Trophoblast cell (in vitro differentiated cells and primary cell): ENCODE results near the gene CABYR.

Source experiments
- DNase-seq, 2 donors: peaks; one replicate each; pipeline ENCODE4 v3.0.0-alpha.2; 2016
- H2AFZ ChIP-seq: 2 replicates; pipeline ENCODE4 v1.6.1; 2013; ENCODE audit warnings: low read length, moderate library complexity, mild to moderate bottlenecking; ENCODE audit not compliant: insufficient read depth, poor library complexity
- H2AK5ac ChIP-seq: 2 replicates; pipeline ENCODE4 v1.6.1; 2013; ENCODE audit warnings: mild to moderate bottlenecking, low read length
- H2BK120ac ChIP-seq: 2 replicates; pipeline ENCODE4 v1.6.1; 2013; ENCODE audit warnings: low read length, mild to moderate bottlenecking, moderate library complexity; ENCODE audit not compliant: insufficient read depth, poor library complexity
- H2BK12ac ChIP-seq: 2 replicates; pipeline ENCODE4 v1.6.1; 2013; ENCODE audit warnings: mild to moderate bottlenecking, low read length, moderate library complexity
- H2BK5ac ChIP-seq: 2 replicates; pipeline ENCODE4 v1.6.1; 2013; ENCODE audit warnings: low read length, low read depth, moderate library complexity, mild to moderate bottlenecking; ENCODE audit not compliant: poor library complexity
- H3K14ac ChIP-seq: 2 replicates; pipeline ENCODE4 v1.6.1; 2013; ENCODE audit warnings: mild to moderate bottlenecking, low read length
- H3K18ac ChIP-seq: 2 replicates; pipeline ENCODE4 v1.6.1; 2013; ENCODE audit warnings: mild to moderate bottlenecking, low read length
- H3K23ac ChIP-seq: 2 replicates; pipeline ENCODE4 v1.6.1; 2013; ENCODE audit warnings: low read length
- H3K27ac ChIP-seq: 2 replicates; pipeline ENCODE4 v1.5.1; 2013; ENCODE audit warnings: low read depth, mild to moderate bottlenecking, inconsistent platforms, low read length, moderate library complexity
- H3K27me3 ChIP-seq: 2 replicates; pipeline ENCODE4 v1.6.1; 2013; ENCODE audit warnings: inconsistent platforms, mild to moderate bottlenecking, low read length, moderate library complexity; ENCODE audit not compliant: insufficient read depth
- H3K36me3 ChIP-seq, 2 experiments: 1 replicate in 1 of 2; 2 replicates in 1 of 2; pipeline ENCODE4 v1.6.1; 2013; ENCODE audit warnings: low read length in 2 of 2, mild to moderate bottlenecking in 2 of 2, moderate library complexity in 1 of 2; ENCODE audit not compliant: insufficient read depth in 2 of 2, control insufficient read depth in 1 of 2
- H3K4ac ChIP-seq: 2 replicates; pipeline ENCODE4 v1.6.1; 2013; ENCODE audit warnings: low read depth, mild to moderate bottlenecking, low read length, moderate library complexity
- H3K4me1 ChIP-seq, 2 experiments: 1 replicate in 1 of 2; 2 replicates in 1 of 2; pipeline ENCODE4 v1.6.1; 2013; ENCODE audit warnings: low read length in 2 of 2, mild to moderate bottlenecking in 2 of 2, moderate library complexity in 1 of 2; ENCODE audit not compliant: insufficient read depth in 2 of 2, control insufficient read depth in 1 of 2
- H3K4me2 ChIP-seq: 2 replicates; pipeline ENCODE4 v1.6.1; 2013; ENCODE audit warnings: inconsistent platforms, mild to moderate bottlenecking, low read length, moderate library complexity
- H3K4me3 ChIP-seq: 2 replicates; pipeline ENCODE4 v1.5.1; 2013; ENCODE audit warnings: mild to moderate bottlenecking, low read depth, low read length, inconsistent platforms
- H3K79me1 ChIP-seq: one replicate; pipeline ENCODE4 v1.6.1; 2013; ENCODE audit warnings: low read length
- H3K79me2 ChIP-seq: 2 replicates; pipeline ENCODE4 v1.6.1; 2013; ENCODE audit warnings: low read length, mild to moderate bottlenecking; ENCODE audit not compliant: control insufficient read depth, insufficient read depth, poor library complexity
- H3K9ac ChIP-seq: 2 replicates; pipeline ENCODE4 v1.6.1; 2013; ENCODE audit warnings: mild to moderate bottlenecking, low read length
- H3K9me3 ChIP-seq: 2 replicates; pipeline ENCODE4 v1.6.1; 2013; ENCODE audit warnings: low read depth, mild to moderate bottlenecking, control low read depth, inconsistent platforms, low read length; ENCODE audit not compliant: insufficient read depth
- H4K12ac ChIP-seq: 2 replicates; pipeline ENCODE4 v1.6.1; 2013; ENCODE audit warnings: low read depth, mild to moderate bottlenecking, low read length, moderate library complexity
- H4K8ac ChIP-seq: 2 replicates; pipeline ENCODE4 v1.6.1; 2013; ENCODE audit warnings: low read depth, mild to moderate bottlenecking, low read length, moderate library complexity
- H4K91ac ChIP-seq: one replicate; pipeline ENCODE4 v1.6.1; 2013; ENCODE audit warnings: low read depth, mild to moderate bottlenecking, low read length, moderate library complexity
- WGBS: extraction: QIAGEN DNeasy Blood & Tissue Kit; methylation state at CpG from one replicate; pipeline ENCODE4 v1.1.7; 2013; ENCODE audit warnings: missing lambda C conversion rate; ENCODE audit not compliant: insufficient read length, insufficient coverage; ENCODE audit errors: extremely low coverage; 5-methylcytosine and 5-hydroxymethylcytosine counted together

Gene CABYR

GRCh38 chr18:24121625-24122024 is 17.2 kb upstream of the CABYR start:
- H2BK5ac ChIP-seq, result no peak overlapping the region
- no peaks in the 10 kb centered on the region for H3K79me2 ChIP-seq
- no peak for DNase-seq
- no peaks in the 10 kb centered on the region for H3K4me1 ChIP-seq
- no peak overlapping the region for H4K8ac ChIP-seq
- no peak overlapping the region for H3K9ac ChIP-seq
- no peak overlapping the region for H3K14ac ChIP-seq
- no peak overlapping the region for H3K23ac ChIP-seq
- no peak overlapping the region for H2AFZ ChIP-seq
- H3K18ac ChIP-seq, result no peak overlapping the region
- no peak overlapping the region for H3K27ac ChIP-seq
- no peak overlapping the region for H2AK5ac ChIP-seq
- H3K27me3 ChIP-seq, result no peaks in the 10 kb centered on the region
- H3K4me3 ChIP-seq, result no peak overlapping the region
- no peak overlapping the region for H4K12ac ChIP-seq
- no peak overlapping the region for H2BK120ac ChIP-seq
- no peak overlapping the region for H2BK12ac ChIP-seq
- H3K4ac ChIP-seq, result no peak overlapping the region
- no peak overlapping the region for H3K4me2 ChIP-seq
- no peak overlapping the region for H4K91ac ChIP-seq
- WGBS, result no CpG with 5 or more reads among the region's 2 CpGs
- H3K79me1 ChIP-seq, result no peaks in the 10 kb centered on the region
- no peaks in the 10 kb centered on the region for H3K9me3 ChIP-seq
- no peaks in the 10 kb centered on the region for H3K36me3 ChIP-seq

- H3K36me3 ChIP-seq, result no peaks in the 10 kb centered on the region
- no peak for DNase-seq
- no peak overlapping the region for H4K8ac ChIP-seq
- no peaks in the 10 kb centered on the region for H3K27me3 ChIP-seq
- H3K27ac ChIP-seq, result no peak overlapping the region
- H2AK5ac ChIP-seq, result no peak overlapping the region
- no CpG with 5 or more reads among the region's 3 CpGs for WGBS
- no peak overlapping the region for H3K4me2 ChIP-seq
- no peaks in the 10 kb centered on the region for H3K79me1 ChIP-seq
- no peak overlapping the region for H2BK5ac ChIP-seq
- H3K18ac ChIP-seq, result no peak overlapping the region
- H3K23ac ChIP-seq, result no peak overlapping the region
- H2BK120ac ChIP-seq, result no peak overlapping the region
- H2AFZ ChIP-seq, result no peak overlapping the region
- H4K91ac ChIP-seq, result no peak overlapping the region
- no peaks in the 10 kb centered on the region for H3K4me1 ChIP-seq
- H3K14ac ChIP-seq, result no peak overlapping the region
- H3K4me3 ChIP-seq, result no peak overlapping the region
- H3K9me3 ChIP-seq, result no peaks in the 10 kb centered on the region
- no peak overlapping the region for H2BK12ac ChIP-seq
- H3K4ac ChIP-seq, result no peak overlapping the region
- H3K79me2 ChIP-seq, result no peaks in the 10 kb centered on the region
- no peak overlapping the region for H4K12ac ChIP-seq
- no peak overlapping the region for H3K9ac ChIP-seq
Measured at GRCh38 chr18:24126155-24126961, 12.5 kb upstream of the CABYR start.

GRCh38 chr18:24127735-24128134 is 11.1 kb upstream of the CABYR start:
- Histone ChIP-seq H3K9me3 (no peaks in the 10 kb centered on the region), H3K4me3 (no peak overlapping the region), H4K91ac (no peak overlapping the region), H3K36me3 (no peaks in the 10 kb centered on the region), H4K8ac (no peak overlapping the region), H2BK5ac (no peak overlapping the region), H3K79me1 (no peaks in the 10 kb centered on the region), H3K9ac (no peak overlapping the region), H3K4ac (no peak overlapping the region), H2BK120ac (no peak overlapping the region), H3K27me3 (no peaks in the 10 kb centered on the region), H4K12ac (no peak overlapping the region), H3K4me2 (no peak overlapping the region), H3K27ac (no peak overlapping the region), H3K23ac (no peak overlapping the region), H2AFZ (no peak overlapping the region), H3K4me1 (no peaks in the 10 kb centered on the region), H3K14ac (no peak overlapping the region), H3K18ac (no peak overlapping the region), H2BK12ac (no peak overlapping the region), H3K79me2 (no peaks in the 10 kb centered on the region), H2AK5ac (no peak overlapping the region)
- DNase-seq, result no peak
- no CpG with 5 or more reads among the region's 3 CpGs for WGBS

GRCh38 chr18:24128700-24129099 is 10.2 kb upstream of the CABYR start:
- Histone ChIP-seq H4K8ac (no peak overlapping the region), H3K36me3 (no peaks in the 10 kb centered on the region), H3K18ac (no peak overlapping the region), H2AFZ (no peak overlapping the region), H3K9me3 (no peaks in the 10 kb centered on the region), H3K4me1 (no peaks in the 10 kb centered on the region), H2BK5ac (no peak overlapping the region), H3K9ac (no peak overlapping the region), H2BK120ac (no peak overlapping the region), H3K4ac (no peak overlapping the region), H2AK5ac (no peak overlapping the region), H3K79me2 (no peaks in the 10 kb centered on the region), H3K27ac (no peak overlapping the region), H4K91ac (no peak overlapping the region), H3K27me3 (no peaks in the 10 kb centered on the region), H3K79me1 (no peaks in the 10 kb centered on the region), H3K23ac (no peak overlapping the region), H4K12ac (no peak overlapping the region), H3K4me2 (no peak overlapping the region), H3K14ac (no peak overlapping the region), H2BK12ac (no peak overlapping the region), H3K4me3 (no peak overlapping the region)
- WGBS, result no CpG with 5 or more reads among the region's 4 CpGs
- DNase-seq, result no peak
